Prostate gland (tissue), 2 donors: Measurements from ENCODE around the gene CAMKK2.

Experiments
- CTCF ChIP-seq, 4 experiments: fragments of 200-600 bp in 2 of 4; fragments of 450-650 bp in 2 of 4; sonication (generic) in 2 of 4; IDR thresholded peaks; 1 replicate in 3 of 4; 2 replicates in 1 of 4; pipeline ENCODE4 v1.5.1; 2016 to 2019; ENCODE audit warnings: antibody characterized with exemption in 4 of 4, mild to moderate bottlenecking in 2 of 4, moderate library complexity in 2 of 4
- POLR2AphosphoS5 ChIP-seq: sonication (generic); formaldehyde crosslinking; IDR thresholded peaks from one replicate; pipeline ENCODE4 v1.6.1; 2017; ENCODE audit warnings: antibody characterized with exemption

- TF ChIP-seq CTCF (IDR thresholded peaks at IDR 0.05) = no peak
- no peak for TF ChIP-seq POLR2AphosphoS5
Measured at GRCh38 chr12:121283841-121284240, 12.7 kb downstream of the CAMKK2 start.
